H9 (cell line): ENCODE results near the gene USP26. TPM values are rescaled to one million over a fixed set of nuclear protein-coding genes. Genes with fewer than 3 reads are reported as not detected.

Source experiments
- DNase-seq: peaks from one replicate; pipeline ENCODE4 v3.0.0-alpha.2; 2017
- H2AFZ ChIP-seq: one replicate; pipeline ENCODE4 v1.6.1; 2013; ENCODE audit warnings: mild to moderate bottlenecking, low read length, control low read depth, moderate library complexity
- H2AK5ac ChIP-seq: 2 replicates; pipeline ENCODE4 v1.6.1; 2013; ENCODE audit warnings: low read length, control low read depth, mixed read lengths; ENCODE audit not compliant: insufficient read length
- H2BK120ac ChIP-seq: one replicate; pipeline ENCODE4 v1.6.1; 2013; ENCODE audit warnings: low read depth, mild to moderate bottlenecking, low read length, control low read depth, inconsistent platforms; ENCODE audit not compliant: poor library complexity, severe bottlenecking
- H2BK12ac ChIP-seq: 2 replicates; pipeline ENCODE4 v1.6.1; 2013; ENCODE audit warnings: low read length, control low read depth, mixed read lengths, low read depth; ENCODE audit not compliant: insufficient read length
- H2BK15ac ChIP-seq: 2 replicates; pipeline ENCODE4 v1.6.1; 2013; ENCODE audit warnings: low read depth, low read length, control low read depth
- H2BK20ac ChIP-seq: one replicate; pipeline ENCODE4 v1.6.1; 2013; ENCODE audit warnings: low read depth, mild to moderate bottlenecking, low read length, control low read depth, inconsistent platforms; ENCODE audit not compliant: poor library complexity, severe bottlenecking
- H2BK5ac ChIP-seq: 2 replicates; pipeline ENCODE4 v1.6.1; 2013; ENCODE audit warnings: low read length, control low read depth, mixed read lengths; ENCODE audit not compliant: insufficient read length
- H3K14ac ChIP-seq: 2 replicates; pipeline ENCODE4 v1.6.1; 2013; ENCODE audit warnings: low read length, control low read depth; ENCODE audit not compliant: insufficient read depth
- H3K18ac ChIP-seq: 2 replicates; pipeline ENCODE4 v1.6.1; 2013; ENCODE audit warnings: low read depth, mild to moderate bottlenecking, mixed read lengths, low read length, control low read depth; ENCODE audit not compliant: insufficient read length
- H3K23ac ChIP-seq: 2 replicates; pipeline ENCODE4 v1.6.1; 2013; ENCODE audit warnings: low read length, control low read depth, mixed read lengths, low read depth; ENCODE audit not compliant: insufficient read length
- H3K23me2 ChIP-seq: 2 replicates; pipeline ENCODE4 v1.6.1; 2013; ENCODE audit warnings: low read depth, mild to moderate bottlenecking, mixed read lengths, low read length, control low read depth; ENCODE audit not compliant: insufficient read length, poor library complexity, severe bottlenecking
- H3K27ac ChIP-seq: 2 replicates; pipeline ENCODE4 v1.5.1; 2013; ENCODE audit warnings: low read length, control low read depth, mixed read lengths, low read depth; ENCODE audit not compliant: insufficient read length
- H3K27me3 ChIP-seq: 2 replicates; pipeline ENCODE4 v1.6.1; 2013; ENCODE audit warnings: low read length, control low read depth, inconsistent platforms; ENCODE audit not compliant: insufficient read depth
- H3K4ac ChIP-seq: 2 replicates; pipeline ENCODE4 v1.6.1; 2013; ENCODE audit warnings: low read depth, mild to moderate bottlenecking, control low read depth, inconsistent platforms, low read length, moderate library complexity
- H3K4me1 ChIP-seq: 2 replicates; pipeline ENCODE4 v1.6.1; 2013; ENCODE audit warnings: low read length, control low read depth, inconsistent platforms; ENCODE audit not compliant: insufficient read depth
- H3K4me2 ChIP-seq: 2 replicates; pipeline ENCODE4 v1.6.1; 2013; ENCODE audit warnings: low read length, control low read depth, mixed read lengths; ENCODE audit not compliant: insufficient read length, insufficient read depth
- H3K56ac ChIP-seq: 2 replicates; pipeline ENCODE4 v1.6.1; 2013; ENCODE audit warnings: low read depth, mild to moderate bottlenecking, mixed read lengths, low read length, control low read depth; ENCODE audit not compliant: insufficient read length
- H3K79me1 ChIP-seq: 2 replicates; pipeline ENCODE4 v1.6.1; 2013; ENCODE audit warnings: low read depth, mild to moderate bottlenecking, moderate library complexity, low read length, control low read depth, inconsistent platforms; ENCODE audit not compliant: insufficient read depth, poor library complexity, severe bottlenecking
- H3K79me2 ChIP-seq: 2 replicates; pipeline ENCODE4 v1.6.1; 2013; ENCODE audit warnings: low read length, control low read depth, inconsistent platforms; ENCODE audit not compliant: insufficient read depth
- H3K9ac ChIP-seq: 2 replicates; pipeline ENCODE4 v1.6.1; 2013; ENCODE audit warnings: low read length, control low read depth, mixed read lengths; ENCODE audit not compliant: insufficient read length; ENCODE audit errors: extremely low read depth
- H3K9me3 ChIP-seq: one replicate; pipeline ENCODE4 v1.6.1; 2013; ENCODE audit warnings: low read depth, low read length, inconsistent platforms; ENCODE audit not compliant: control insufficient read depth
- H3T11ph ChIP-seq: one replicate; pipeline ENCODE4 v1.6.1; 2013; ENCODE audit warnings: mild to moderate bottlenecking, low read length, control low read depth, inconsistent platforms
- H4K20me1 ChIP-seq: one replicate; pipeline ENCODE4 v1.6.1; 2013; ENCODE audit not compliant: control insufficient read depth, insufficient read length, insufficient read depth
- H4K5ac ChIP-seq: 2 replicates; pipeline ENCODE4 v1.6.1; 2013; ENCODE audit warnings: low read depth, mild to moderate bottlenecking, mixed read lengths, low read length, control low read depth; ENCODE audit not compliant: insufficient read length
- H4K8ac ChIP-seq: replicated peaks from 2 replicates; pipeline ENCODE4 v1.6.1; 2013; ENCODE audit warnings: low read length, control low read depth, mixed read lengths, low read depth; ENCODE audit not compliant: insufficient read length
- H4K91ac ChIP-seq: 2 replicates; pipeline ENCODE4 v1.6.1; 2013; ENCODE audit warnings: low read depth, mild to moderate bottlenecking, moderate library complexity, mixed read lengths, low read length, control low read depth; ENCODE audit not compliant: insufficient read length
- H3K27ac Mint-ChIP-seq, 3 experiments: 2 replicates in 2 of 3; 3 replicates in 1 of 3; pipeline ENCODE4 v1.8.0; 2020 to 2021; ENCODE audit warnings: mixed read lengths in 3 of 3, mild to moderate bottlenecking in 1 of 3, moderate library complexity in 1 of 3
- H3K27me3 Mint-ChIP-seq: 2 replicates; pipeline ENCODE4 v1.8.0; 2021; ENCODE audit warnings: low read depth, mild to moderate bottlenecking, moderate library complexity, mixed read lengths
- H3K36me3 Mint-ChIP-seq, 3 experiments: 2 replicates in 2 of 3; 3 replicates in 1 of 3; pipeline ENCODE4 v1.8.0; 2020 to 2021; ENCODE audit warnings: low read depth in 3 of 3, mixed read lengths in 3 of 3; ENCODE audit not compliant: insufficient read depth in 1 of 3
- H3K4me1 Mint-ChIP-seq, 2 experiments: 2 replicates each; pipeline ENCODE4 v1.8.0; 2020; ENCODE audit warnings: mixed read lengths in 2 of 2
- H3K4me3 Mint-ChIP-seq, 2 experiments: 2 replicates in 1 of 2; 3 replicates in 1 of 2; pipeline ENCODE4 v1.8.0; 2020 to 2021; ENCODE audit warnings: mild to moderate bottlenecking in 2 of 2, mixed read lengths in 2 of 2, moderate library complexity in 1 of 2
- H3K9me3 Mint-ChIP-seq, 2 experiments: 2 replicates in 1 of 2; 3 replicates in 1 of 2; pipeline ENCODE4 v1.8.0; 2020; ENCODE audit warnings: mild to moderate bottlenecking in 2 of 2, mixed read lengths in 2 of 2, moderate library complexity in 1 of 2
- WGBS: extraction: QIAGEN DNeasy Blood & Tissue Kit; methylation state at CpG from one replicate; pipeline ENCODE4 v1.1.7; 2013; ENCODE audit warnings: missing lambda C conversion rate, low lambda C conversion rate, mixed read lengths; ENCODE audit not compliant: insufficient read length; ENCODE audit errors: extremely low coverage; 5-methylcytosine and 5-hydroxymethylcytosine counted together
- total RNA-seq: library from RNA; stranded (reverse); gene quantifications from 2 replicates; pipeline ENCODE4 v1.2.1, GENCODE V29; 2021
- TF ChIP-seq, protein P1 (sequence below): fragments of 200-600 bp; sonication (generic); conservative IDR thresholded peaks from 3 replicates; pipeline ENCODE4 v1.8.0; 2021; ENCODE audit warnings: antibody characterized with exemption, mild to moderate bottlenecking

The USP26 gene
- total RNA-seq, 1 experiment from 2014 or later = not detected

DNA sequence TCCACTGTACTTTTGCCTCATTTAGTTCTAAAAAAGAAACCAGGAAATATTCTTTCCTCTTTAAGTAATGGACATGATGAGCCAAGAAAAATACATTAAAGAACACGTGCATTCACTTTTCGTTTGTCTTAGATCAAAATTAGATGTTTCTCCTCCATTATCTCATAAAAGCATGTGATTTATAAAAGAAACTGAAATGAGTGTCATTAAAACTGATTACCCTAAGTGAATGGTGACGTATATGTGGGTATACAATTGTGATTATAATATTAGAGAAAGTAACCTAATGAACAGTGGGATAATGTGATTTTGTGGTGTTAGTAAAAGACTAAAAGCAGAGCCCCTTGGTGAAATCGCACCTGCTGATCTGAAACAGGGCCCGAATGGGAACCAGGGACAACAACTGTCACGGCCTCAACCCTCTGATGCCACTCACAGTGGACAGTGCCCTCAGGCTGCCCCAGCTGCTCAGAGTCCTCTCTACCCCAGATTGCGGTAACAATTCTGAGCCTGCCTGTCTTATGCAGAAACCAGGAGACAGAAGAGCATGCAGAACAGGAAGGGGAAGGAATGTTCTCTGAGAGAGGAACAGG lies 112.8 kb downstream of the USP26 start:
- H3K36me3 Mint-ChIP-seq = no peaks in the 10 kb centered on the region
- Histone ChIP-seq H3K27ac (no peak overlapping the region), H2AFZ (no peak overlapping the region), H3K14ac (no peak overlapping the region), H3K4me1 (no peaks in the 10 kb centered on the region; the same call in 1 of the 2 replicates), H2BK20ac (no peak overlapping the region), H2AK5ac (no peak overlapping the region), H3K79me1 (no peaks in the 10 kb centered on the region), H3K4me2 (no peak overlapping the region), H3K79me2 (no peaks in the 10 kb centered on the region), H2BK5ac (no peak overlapping the region), H3K18ac (no peak overlapping the region), H2BK15ac (no peak overlapping the region), H3K4ac (no peak overlapping the region), H4K91ac (no peak overlapping the region), H2BK12ac (no peak overlapping the region), H2BK120ac (no peak overlapping the region), H4K5ac (no peak overlapping the region), H4K20me1 (no peaks in the 10 kb centered on the region), H3T11ph (no peak overlapping the region), H3K27me3 (no peaks in the 10 kb centered on the region), H3K56ac (no peak overlapping the region), H3K23me2 (no peaks in the 10 kb centered on the region), H3K9ac (no peak overlapping the region), H4K8ac (no peak overlapping the region), H3K23ac (no peak overlapping the region), H3K9me3 (no peaks in the 10 kb centered on the region)
- TF ChIP-seq, protein P1, sequence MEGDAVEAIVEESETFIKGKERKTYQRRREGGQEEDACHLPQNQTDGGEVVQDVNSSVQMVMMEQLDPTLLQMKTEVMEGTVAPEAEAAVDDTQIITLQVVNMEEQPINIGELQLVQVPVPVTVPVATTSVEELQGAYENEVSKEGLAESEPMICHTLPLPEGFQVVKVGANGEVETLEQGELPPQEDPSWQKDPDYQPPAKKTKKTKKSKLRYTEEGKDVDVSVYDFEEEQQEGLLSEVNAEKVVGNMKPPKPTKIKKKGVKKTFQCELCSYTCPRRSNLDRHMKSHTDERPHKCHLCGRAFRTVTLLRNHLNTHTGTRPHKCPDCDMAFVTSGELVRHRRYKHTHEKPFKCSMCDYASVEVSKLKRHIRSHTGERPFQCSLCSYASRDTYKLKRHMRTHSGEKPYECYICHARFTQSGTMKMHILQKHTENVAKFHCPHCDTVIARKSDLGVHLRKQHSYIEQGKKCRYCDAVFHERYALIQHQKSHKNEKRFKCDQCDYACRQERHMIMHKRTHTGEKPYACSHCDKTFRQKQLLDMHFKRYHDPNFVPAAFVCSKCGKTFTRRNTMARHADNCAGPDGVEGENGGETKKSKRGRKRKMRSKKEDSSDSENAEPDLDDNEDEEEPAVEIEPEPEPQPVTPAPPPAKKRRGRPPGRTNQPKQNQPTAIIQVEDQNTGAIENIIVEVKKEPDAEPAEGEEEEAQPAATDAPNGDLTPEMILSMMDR = no peak
- H3K4me1 Mint-ChIP-seq = peaks cover 12 to 18% of the 10 kb centered on the region in 2 experiments
- H3K9me3 Mint-ChIP-seq = peaks cover 0 to 3% of the 10 kb centered on the region in 2 experiments; a peak in 3 of 5 replicates
- no CpG with 5 or more reads among the region's 7 CpGs for WGBS
- H3K4me3 Mint-ChIP-seq = no peak overlapping the region
- H3K27ac Mint-ChIP-seq = no peak overlapping the region
- 0 out of 2 replicates have a peak, but pooled peaks cover 2% of the 10 kb centered on the region for H3K27me3 Mint-ChIP-seq
- DNase-seq = no peak
